DOHH2 (cell line): ENCODE data around the gene PIGT.

Source experiments
- EZH2phosphoT487 ChIP-seq: fragments of 200-600 bp; sonication (generic); IDR thresholded peaks from 2 replicates; pipeline ENCODE4 v1.6.1; 2017; ENCODE audit warnings: borderline replicate concordance, mild to moderate bottlenecking, antibody characterized with exemption, low read length, moderate library complexity, mixed read lengths
- TF ChIP-seq, protein P1 (sequence below): fragments of 200-600 bp; sonication (generic); IDR thresholded peaks from one replicate; pipeline ENCODE4 v1.5.1; 2014; ENCODE audit warnings: antibody characterized with exemption, mild to moderate bottlenecking, low read depth, low read length; ENCODE audit not compliant: poor library complexity, severe bottlenecking

DNA sequence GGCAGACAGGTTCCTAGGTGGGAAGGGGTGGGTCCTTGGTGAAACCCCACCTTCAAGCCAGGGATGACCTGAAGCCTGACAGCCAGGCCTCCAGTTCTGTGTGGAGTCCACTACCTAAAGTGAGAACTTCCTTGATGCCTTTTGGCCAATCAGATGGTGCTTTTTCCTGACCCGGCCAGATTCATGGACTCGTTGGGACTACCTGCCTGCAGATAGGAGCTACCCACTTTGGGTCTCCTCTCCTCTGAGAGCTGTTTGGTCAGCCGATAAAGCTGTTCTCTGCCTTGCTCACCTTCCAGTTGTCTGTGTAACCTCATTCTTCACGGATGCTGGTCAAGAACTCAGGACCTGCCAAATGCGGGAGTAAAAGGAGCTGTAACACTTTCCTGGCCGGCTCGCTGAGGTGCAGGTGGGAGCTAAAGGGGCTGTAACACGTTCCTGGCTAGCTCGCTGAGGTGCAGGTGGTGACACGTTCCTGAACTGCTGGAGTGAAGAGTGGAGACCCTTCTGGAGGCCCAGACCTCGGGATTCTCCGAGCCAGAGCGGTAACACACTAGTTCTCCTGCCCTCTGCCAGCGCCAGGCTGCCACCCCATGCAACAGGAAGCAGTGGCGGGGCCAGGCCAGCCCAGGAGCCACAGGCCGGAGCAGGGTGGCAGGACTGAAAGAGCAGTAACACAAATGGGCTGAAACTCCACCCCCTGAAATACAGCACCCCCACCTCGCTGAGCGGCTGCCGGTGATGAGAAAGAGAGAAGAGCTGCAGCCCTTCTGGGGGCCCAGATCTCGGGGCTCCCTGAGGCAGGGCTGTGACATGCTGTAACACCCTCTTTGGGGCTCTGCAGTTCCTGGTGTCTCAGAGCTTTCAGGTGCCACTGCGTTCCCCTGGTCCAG lies 21.5 kb upstream of the PIGT start:
- TF ChIP-seq, protein P1, sequence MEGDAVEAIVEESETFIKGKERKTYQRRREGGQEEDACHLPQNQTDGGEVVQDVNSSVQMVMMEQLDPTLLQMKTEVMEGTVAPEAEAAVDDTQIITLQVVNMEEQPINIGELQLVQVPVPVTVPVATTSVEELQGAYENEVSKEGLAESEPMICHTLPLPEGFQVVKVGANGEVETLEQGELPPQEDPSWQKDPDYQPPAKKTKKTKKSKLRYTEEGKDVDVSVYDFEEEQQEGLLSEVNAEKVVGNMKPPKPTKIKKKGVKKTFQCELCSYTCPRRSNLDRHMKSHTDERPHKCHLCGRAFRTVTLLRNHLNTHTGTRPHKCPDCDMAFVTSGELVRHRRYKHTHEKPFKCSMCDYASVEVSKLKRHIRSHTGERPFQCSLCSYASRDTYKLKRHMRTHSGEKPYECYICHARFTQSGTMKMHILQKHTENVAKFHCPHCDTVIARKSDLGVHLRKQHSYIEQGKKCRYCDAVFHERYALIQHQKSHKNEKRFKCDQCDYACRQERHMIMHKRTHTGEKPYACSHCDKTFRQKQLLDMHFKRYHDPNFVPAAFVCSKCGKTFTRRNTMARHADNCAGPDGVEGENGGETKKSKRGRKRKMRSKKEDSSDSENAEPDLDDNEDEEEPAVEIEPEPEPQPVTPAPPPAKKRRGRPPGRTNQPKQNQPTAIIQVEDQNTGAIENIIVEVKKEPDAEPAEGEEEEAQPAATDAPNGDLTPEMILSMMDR, result no peak
- no peak for TF ChIP-seq EZH2phosphoT487
